Vagina (tissue), 2 donors: ENCODE data around the gene REEP1.

Source experiments
- POLR2AphosphoS5 ChIP-seq, 2 donors: sonication (generic); formaldehyde crosslinking; IDR thresholded peaks; one replicate each; pipeline ENCODE4 v1.9.0; 2017; ENCODE audit warnings: antibody characterized with exemption in 2 of 2, mild to moderate bottlenecking in 2 of 2, low read depth in 1 of 2; ENCODE audit not compliant: insufficient read depth in 1 of 2
- TF ChIP-seq, protein P1 (sequence below), 3 experiments: fragments of 450-650 bp in 2 of 3; fragments of 200-600 bp in 1 of 3; sonication (generic) in 1 of 3; IDR thresholded peaks; one replicate each; pipeline ENCODE4 v1.5.1; 2017 to 2019; ENCODE audit warnings: antibody characterized with exemption in 3 of 3, mild to moderate bottlenecking in 2 of 3, moderate library complexity in 2 of 3

DNA sequence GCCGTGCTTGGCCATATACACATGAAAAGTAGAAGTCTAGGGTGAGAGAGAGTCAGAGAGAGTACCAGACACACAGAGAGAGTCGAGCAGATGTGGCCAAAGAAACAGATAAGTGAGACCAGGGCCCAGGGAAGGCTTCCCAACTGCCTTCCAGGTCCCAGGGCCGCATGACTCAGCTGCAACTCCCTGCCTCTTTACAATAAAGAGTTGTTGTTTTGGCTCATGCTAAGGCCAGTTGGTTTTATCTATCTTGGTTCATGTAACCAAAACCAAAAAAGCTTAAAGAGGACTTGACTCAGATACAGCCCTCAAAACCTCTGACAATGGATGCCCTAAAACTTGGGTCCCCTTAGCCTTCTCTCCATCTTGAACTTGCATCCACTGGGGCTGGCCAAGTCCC lies 36.9 kb downstream of the REEP1 start:
- TF ChIP-seq, protein P1, sequence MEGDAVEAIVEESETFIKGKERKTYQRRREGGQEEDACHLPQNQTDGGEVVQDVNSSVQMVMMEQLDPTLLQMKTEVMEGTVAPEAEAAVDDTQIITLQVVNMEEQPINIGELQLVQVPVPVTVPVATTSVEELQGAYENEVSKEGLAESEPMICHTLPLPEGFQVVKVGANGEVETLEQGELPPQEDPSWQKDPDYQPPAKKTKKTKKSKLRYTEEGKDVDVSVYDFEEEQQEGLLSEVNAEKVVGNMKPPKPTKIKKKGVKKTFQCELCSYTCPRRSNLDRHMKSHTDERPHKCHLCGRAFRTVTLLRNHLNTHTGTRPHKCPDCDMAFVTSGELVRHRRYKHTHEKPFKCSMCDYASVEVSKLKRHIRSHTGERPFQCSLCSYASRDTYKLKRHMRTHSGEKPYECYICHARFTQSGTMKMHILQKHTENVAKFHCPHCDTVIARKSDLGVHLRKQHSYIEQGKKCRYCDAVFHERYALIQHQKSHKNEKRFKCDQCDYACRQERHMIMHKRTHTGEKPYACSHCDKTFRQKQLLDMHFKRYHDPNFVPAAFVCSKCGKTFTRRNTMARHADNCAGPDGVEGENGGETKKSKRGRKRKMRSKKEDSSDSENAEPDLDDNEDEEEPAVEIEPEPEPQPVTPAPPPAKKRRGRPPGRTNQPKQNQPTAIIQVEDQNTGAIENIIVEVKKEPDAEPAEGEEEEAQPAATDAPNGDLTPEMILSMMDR (IDR thresholded peaks at IDR 0.05): no peak
- no peak for TF ChIP-seq POLR2AphosphoS5 (IDR thresholded peaks at IDR 0.05; ENCODE audit: insufficient read depth in 1 of 2, low read depth in 1 of 2)
